ENCODE measurements around the gene HERC2. TPM values are rescaled to one million over a fixed set of nuclear protein-coding genes. Genes with fewer than 3 reads are reported as not detected.
"Not testable (repeated sequence)": the region's sequence is repeated elsewhere in the genome, so short reads cannot be mapped to it uniquely, and the experiment has no call there.

The HERC2 gene
- total and polyA plus RNA-seq, 12 donors, result 24.9 to 63.0 (median 52.1) TPM

- H3K9me3 ChIP-seq (replicated peaks in 1 of 3); H3K27ac ChIP-seq; H3K4me1 ChIP-seq (replicated peaks in 1 of 2); H3K4me3 ChIP-seq; DNase-seq; intact Hi-C loops (cut with DNase I); H3K27me3 ChIP-seq: not testable (repeated sequence)
- H3K36me3 ChIP-seq (replicated peaks in 1 of 2), result peaks cover 0 to 25% of the 10 kb centered on the region in 2 donors
- WGBS, 4 donors, result 88 to 100% (median 94%) methylated on average over 5 of the region's 8 CpGs
Observed at GRCh38 chr15:28213393-28213792, 108.6 kb downstream of the HERC2 start.

GRCh38 chr15:28208583-28208982, 113.4 kb downstream of the HERC2 start:
- Histone ChIP-seq H3K36me3 (replicated peaks in 1 of 2) (peaks cover 0 to 7% of the 10 kb centered on the region in 2 donors), H3K4me1 (replicated peaks in 1 of 2) (no peaks in the 10 kb centered on the region), H3K9me3 (replicated peaks in 1 of 3) (no peaks in the 10 kb centered on the region), H3K4me3 (no peak overlapping the region), H3K27ac (no peak overlapping the region), H3K27me3 (no peaks in the 10 kb centered on the region)
- no peak for TF ChIP-seq POLR2A (IDR thresholded peaks at IDR 0.05)
- TF ChIP-seq, protein P1, sequence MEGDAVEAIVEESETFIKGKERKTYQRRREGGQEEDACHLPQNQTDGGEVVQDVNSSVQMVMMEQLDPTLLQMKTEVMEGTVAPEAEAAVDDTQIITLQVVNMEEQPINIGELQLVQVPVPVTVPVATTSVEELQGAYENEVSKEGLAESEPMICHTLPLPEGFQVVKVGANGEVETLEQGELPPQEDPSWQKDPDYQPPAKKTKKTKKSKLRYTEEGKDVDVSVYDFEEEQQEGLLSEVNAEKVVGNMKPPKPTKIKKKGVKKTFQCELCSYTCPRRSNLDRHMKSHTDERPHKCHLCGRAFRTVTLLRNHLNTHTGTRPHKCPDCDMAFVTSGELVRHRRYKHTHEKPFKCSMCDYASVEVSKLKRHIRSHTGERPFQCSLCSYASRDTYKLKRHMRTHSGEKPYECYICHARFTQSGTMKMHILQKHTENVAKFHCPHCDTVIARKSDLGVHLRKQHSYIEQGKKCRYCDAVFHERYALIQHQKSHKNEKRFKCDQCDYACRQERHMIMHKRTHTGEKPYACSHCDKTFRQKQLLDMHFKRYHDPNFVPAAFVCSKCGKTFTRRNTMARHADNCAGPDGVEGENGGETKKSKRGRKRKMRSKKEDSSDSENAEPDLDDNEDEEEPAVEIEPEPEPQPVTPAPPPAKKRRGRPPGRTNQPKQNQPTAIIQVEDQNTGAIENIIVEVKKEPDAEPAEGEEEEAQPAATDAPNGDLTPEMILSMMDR (IDR thresholded peaks at IDR 0.05), result no peak
- DNase-seq, result no peak
- intact Hi-C loops (cut with DNase I), result no loop called here
- 88 to 96% (median 95%) methylated on average over 6 of the region's 6 CpGs for WGBS, 4 donors

DNA sequence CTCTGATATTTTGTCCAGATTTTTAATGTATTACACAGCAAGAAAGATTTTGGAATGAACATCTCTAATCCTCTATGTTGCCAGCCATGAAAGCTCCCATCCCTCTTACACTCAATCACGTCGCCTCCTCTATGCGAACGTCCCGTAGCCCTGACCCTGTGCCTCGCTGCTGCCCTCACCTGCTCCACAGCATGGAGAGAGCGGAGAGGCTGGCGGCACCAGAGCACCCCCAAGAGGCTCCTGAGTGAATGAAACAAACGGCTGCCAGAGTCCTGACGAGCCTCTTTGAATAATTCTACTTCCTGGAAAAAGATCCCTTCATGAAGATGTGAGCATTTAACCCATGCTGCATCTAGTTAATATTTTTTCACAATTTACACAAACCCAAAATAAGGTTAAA, 116.3 kb downstream of the HERC2 start:
- H3K4me3 ChIP-seq; H3K4me1 ChIP-seq (replicated peaks in 1 of 2); H3K36me3 ChIP-seq (replicated peaks in 1 of 2); H3K27ac ChIP-seq; DNase-seq; H3K27me3 ChIP-seq; H3K9me3 ChIP-seq (replicated peaks in 1 of 3); intact Hi-C loops (cut with DNase I): not testable (repeated sequence)
- WGBS, 4 donors, result 48 to 60% methylated on average over 1 to 2 of the region's 10 CpGs; no CpG with 5 or more reads in 2 of the 4 donors

GRCh38 chr15:28203055-28203828, 118.7 kb downstream of the HERC2 start:
- H3K36me3 ChIP-seq (replicated peaks in 1 of 2), result peaks cover 0 to 21% of the 10 kb centered on the region in 2 donors
- H3K27ac ChIP-seq; H3K27me3 ChIP-seq; H3K4me1 ChIP-seq (replicated peaks in 1 of 2); H3K4me3 ChIP-seq; H3K9me3 ChIP-seq (replicated peaks in 1 of 3); DNase-seq; intact Hi-C loops (cut with DNase I): not testable (repeated sequence)
- WGBS, 4 donors, result 74 to 86% (median 81%) methylated on average over 7 to 16 of the region's 18 CpGs

- 95 to 100% (median 96%) methylated on average over 1 to 8 of the region's 23 CpGs; no CpG with 5 or more reads in 1 of the 4 donors for WGBS, 4 donors
- H3K4me1 ChIP-seq (replicated peaks in 1 of 2); DNase-seq; H3K27ac ChIP-seq; H3K9me3 ChIP-seq (replicated peaks in 1 of 3); H3K27me3 ChIP-seq; intact Hi-C loops (cut with DNase I); H3K4me3 ChIP-seq: not testable (repeated sequence)
- H3K36me3 ChIP-seq (replicated peaks in 1 of 2), result peaks cover 0 to 28% of the 10 kb centered on the region in 2 donors
Observed at GRCh38 chr15:28202124-28202523, 119.9 kb downstream of the HERC2 start.

DNA sequence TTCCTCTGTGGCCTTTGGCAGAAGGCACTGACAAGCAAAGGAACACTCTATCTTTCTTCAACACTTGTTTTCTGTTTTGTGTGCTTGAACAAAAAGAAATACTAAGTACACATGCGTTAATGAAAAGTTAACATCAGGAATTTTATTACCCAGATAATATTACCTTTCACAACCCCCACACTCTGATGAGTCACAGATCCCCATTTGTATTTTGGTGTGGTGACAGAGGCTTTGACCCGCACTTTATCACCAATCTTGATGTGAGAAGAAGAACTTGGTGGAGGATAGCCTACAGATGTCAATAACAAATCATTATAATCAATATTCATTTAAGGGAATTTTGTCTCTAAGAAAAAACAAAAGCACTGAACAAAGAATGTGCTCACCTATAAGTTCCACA, 123.8 kb downstream of the HERC2 start:
- H3K9me3 ChIP-seq (replicated peaks in 1 of 3); intact Hi-C loops (cut with DNase I); H3K4me3 ChIP-seq; H3K4me1 ChIP-seq (replicated peaks in 1 of 2); H3K27me3 ChIP-seq; H3K27ac ChIP-seq; DNase-seq: not testable (repeated sequence)
- H3K36me3 ChIP-seq (replicated peaks in 1 of 2), result peaks cover 0 to 41% of the 10 kb centered on the region in 2 donors
- WGBS, 4 donors, result 85 to 93% (median 91%) methylated on average over 2 of the region's 2 CpGs

DNA sequence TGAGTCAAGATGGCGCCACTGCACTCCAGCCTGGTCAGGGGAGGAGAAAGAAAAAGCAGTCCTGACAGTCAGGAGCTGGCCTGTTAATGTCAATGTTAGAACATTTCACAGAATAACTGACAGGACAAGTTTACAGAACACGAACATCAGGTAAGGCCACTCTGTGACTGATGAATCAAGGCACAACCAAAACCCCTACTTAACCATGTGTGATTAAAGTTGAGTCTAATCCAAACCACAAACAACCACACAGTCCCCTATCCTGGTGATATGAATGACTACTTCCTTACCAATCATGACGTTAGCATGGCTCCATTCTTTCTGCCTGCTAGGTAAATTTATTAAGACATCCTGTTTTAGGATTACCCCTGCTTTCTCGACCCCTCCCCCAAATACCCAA, 124.3 kb downstream of the HERC2 start:
- H3K4me1 ChIP-seq (replicated peaks in 1 of 2); H3K4me3 ChIP-seq; H3K9me3 ChIP-seq (replicated peaks in 1 of 3); intact Hi-C loops (cut with DNase I); DNase-seq; H3K27me3 ChIP-seq; H3K27ac ChIP-seq: not testable (repeated sequence)
- 85 to 100% (median 93%) methylated on average over 2 to 3 of the region's 4 CpGs for WGBS, 4 donors
- H3K36me3 ChIP-seq (replicated peaks in 1 of 2), result peaks cover 0 to 41% of the 10 kb centered on the region in 2 donors

DNA sequence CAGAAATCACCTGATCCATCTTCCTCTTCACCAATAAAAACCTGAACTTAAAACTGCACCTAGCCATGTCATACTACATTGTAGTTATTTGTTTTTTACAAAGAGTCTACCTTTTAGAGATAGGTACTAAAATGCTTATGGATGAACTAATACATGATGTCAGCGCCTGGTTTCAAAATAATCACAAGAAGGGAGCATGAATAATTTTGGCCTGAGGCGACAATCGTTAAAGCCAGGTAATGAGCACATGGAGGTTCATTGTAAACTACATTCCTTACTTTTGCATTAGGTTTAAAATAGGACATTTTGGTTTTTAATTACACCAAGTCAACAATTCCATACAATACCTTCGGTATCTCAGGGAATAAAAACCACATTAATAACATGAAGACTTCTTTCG, 125.4 kb downstream of the HERC2 start:
- H3K27me3 ChIP-seq; H3K9me3 ChIP-seq (replicated peaks in 1 of 3); H3K27ac ChIP-seq; H3K4me1 ChIP-seq (replicated peaks in 1 of 2); DNase-seq; intact Hi-C loops (cut with DNase I); H3K4me3 ChIP-seq: not testable (repeated sequence)
- H3K36me3 ChIP-seq (replicated peaks in 1 of 2), result peaks cover 0 to 39% of the 10 kb centered on the region in 2 donors
- WGBS, 4 donors, result 95 to 96% (median 96%) methylated on average over 5 of the region's 5 CpGs
